ENCODE measurements around the gene AGFG2. TPM values are rescaled to one million over a fixed set of nuclear protein-coding genes. Genes with fewer than 3 reads are reported as not detected.
"Not testable (repeated sequence)": the region's sequence is repeated elsewhere in the genome, so short reads cannot be mapped to it uniquely, and the experiment has no call there.

The AGFG2 gene
- total RNA-seq, 1 donor from 2014 or later: 36.0 TPM

GRCh38 chr7:100546926-100547800, 8.2 kb downstream of the AGFG2 start:
- H3K27me3 ChIP-seq: no peaks in the 10 kb centered on the region
- H3K4me3 ChIP-seq: peak overlapping the region; percentile 2
- no peak for TF ChIP-seq CTCF (IDR thresholded peaks at IDR 0.05)
- H3K27ac ChIP-seq: peak overlapping the region; percentile 77
- peaks cover 54% of the 10 kb centered on the region for H3K4me1 ChIP-seq
- DNase-seq: no peak
- peak; percentile 5 for ATAC-seq
- H3K9me3 ChIP-seq: no peaks in the 10 kb centered on the region
- intact Hi-C loops (cut with DNase I): no loop called here
- peaks cover 16% of the 10 kb centered on the region for H3K36me3 ChIP-seq

GRCh38 chr7:100547872-100548271, 8.9 kb downstream of the AGFG2 start:
- Histone ChIP-seq H3K36me3 (peaks cover 23% of the 10 kb centered on the region), H3K27ac (peak overlapping the region; percentile 77), H3K27me3 (no peaks in the 10 kb centered on the region), H3K4me3 (no peak overlapping the region), H3K9me3 (no peaks in the 10 kb centered on the region), H3K4me1 (peaks cover 54% of the 10 kb centered on the region)
- DNase-seq (no peak), ATAC-seq (peak; percentile 62)
- TF ChIP-seq CTCF (IDR thresholded peaks at IDR 0.05): no peak
- intact Hi-C loops (cut with DNase I): no loop called here

- peaks cover 54% of the 10 kb centered on the region for H3K4me1 ChIP-seq
- H3K9me3 ChIP-seq; DNase-seq; intact Hi-C loops (cut with DNase I); ATAC-seq; H3K27me3 ChIP-seq; H3K4me3 ChIP-seq: not testable (repeated sequence)
- peak overlapping the region; percentile 77 for H3K27ac ChIP-seq
- peaks cover 24% of the 10 kb centered on the region for H3K36me3 ChIP-seq
Observed at GRCh38 chr7:100548446-100548845, 9.4 kb downstream of the AGFG2 start.

GRCh38 chr7:100552532-100552931, 13.5 kb downstream of the AGFG2 start:
- intact Hi-C loops (cut with DNase I): no loop called here
- Histone ChIP-seq H3K4me3 (no peak overlapping the region), H3K36me3 (peaks cover 41% of the 10 kb centered on the region), H3K27ac (no peak overlapping the region), H3K9me3 (no peaks in the 10 kb centered on the region), H3K4me1 (peaks cover 17% of the 10 kb centered on the region), H3K27me3 (no peaks in the 10 kb centered on the region)
- no peak for ATAC-seq
- TF ChIP-seq CTCF (IDR thresholded peaks at IDR 0.05): no peak
- DNase-seq: no peak

GRCh38 chr7:100553032-100553431, 14.0 kb downstream of the AGFG2 start:
- Histone ChIP-seq H3K4me3 (no peak overlapping the region), H3K4me1 (peaks cover 12% of the 10 kb centered on the region), H3K9me3 (no peaks in the 10 kb centered on the region), H3K36me3 (peaks cover 41% of the 10 kb centered on the region), H3K27me3 (no peaks in the 10 kb centered on the region), H3K27ac (no peak overlapping the region)
- ATAC-seq (no peak), DNase-seq (no peak)
- intact Hi-C loops (cut with DNase I): no loop called here
- no peak for TF ChIP-seq CTCF (IDR thresholded peaks at IDR 0.05)

GRCh38 chr7:100555701-100556100, 16.7 kb downstream of the AGFG2 start:
- peaks cover 4% of the 10 kb centered on the region for H3K4me1 ChIP-seq
- DNase-seq (no peak), ATAC-seq (no peak)
- peaks cover 34% of the 10 kb centered on the region for H3K36me3 ChIP-seq
- H3K27me3 ChIP-seq: no peaks in the 10 kb centered on the region
- intact Hi-C loops (cut with DNase I): no loop called here
- H3K4me3 ChIP-seq: no peak overlapping the region
- TF ChIP-seq CTCF (IDR thresholded peaks at IDR 0.05): no peak
- H3K9me3 ChIP-seq: no peaks in the 10 kb centered on the region
- peak overlapping the region; percentile 3 for H3K27ac ChIP-seq
